ENCODE data around the gene FGF3. TPM values are rescaled to one million over a fixed set of nuclear protein-coding genes. Genes with fewer than 3 reads are reported as not detected.

Gene FGF3
- not detected in 2 replicates for total RNA-seq

DNA sequence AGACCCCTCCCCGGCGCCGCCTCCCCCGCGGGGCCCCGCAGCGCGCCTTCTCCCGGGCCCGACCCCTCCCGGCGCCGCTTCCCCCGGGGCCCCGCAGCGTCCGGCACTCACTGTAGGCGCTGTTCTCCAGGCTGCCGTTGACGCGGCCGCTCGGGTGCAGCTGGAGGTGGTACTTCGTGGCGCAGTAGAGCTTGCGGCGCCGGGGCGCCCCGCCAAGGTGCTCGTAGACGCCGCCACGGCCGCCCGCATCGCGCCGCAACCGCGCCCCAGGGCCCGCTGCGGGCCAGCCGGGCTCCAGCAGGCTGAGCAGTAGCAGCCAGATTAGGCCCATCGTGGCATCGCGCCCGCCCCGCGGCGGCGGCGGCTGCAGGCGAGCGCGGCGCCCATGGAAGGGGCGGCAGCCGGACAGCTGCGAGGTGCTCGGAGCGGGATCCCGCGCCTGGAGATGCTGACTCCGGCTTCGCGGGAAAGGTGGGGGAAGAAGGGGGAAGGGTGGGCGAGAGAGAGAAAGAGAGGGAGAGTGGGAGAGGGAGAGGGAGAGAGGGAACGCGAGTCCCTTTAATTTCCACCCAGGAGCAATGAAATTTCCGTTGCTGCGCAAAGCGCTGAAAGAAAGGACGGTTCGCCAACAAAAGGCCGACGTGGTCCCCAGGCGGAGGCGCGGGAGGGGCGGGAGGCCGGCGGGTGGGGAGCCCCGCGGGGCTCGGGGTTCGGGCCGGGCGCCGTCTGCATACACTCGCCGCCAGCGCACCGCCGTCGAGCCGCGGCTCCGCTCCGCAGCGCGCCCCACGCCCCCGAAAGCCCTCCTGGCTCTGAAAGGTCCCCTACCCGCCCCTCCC lies at the start of gene FGF3:
Gene FGF3 (minus strand): TSS at position 814 of the 839 bp plus-strand sequence. CDS start 483 bp downstream, at position 331.
- DNase-seq (ENCODE audit: low spot score), result no peak
- Mint-ChIP-seq H3K4me3 (no peak within 1 kb of the TSS), H3K27me3 (ENCODE audit: insufficient read depth) (peaks cover 24% of the 10 kb centered on the region), H3K4me1 (ENCODE audit: low read depth) (no peaks in the 10 kb centered on the region), H3K27ac (no peak within 1 kb of the TSS), H3K36me3 (ENCODE audit: low read depth) (no peaks in the 10 kb centered on the region), H3K9me3 (no peaks in the 10 kb centered on the region)
- intact Hi-C loops (cut with micrococcal nuclease), result no loop called here

DNA sequence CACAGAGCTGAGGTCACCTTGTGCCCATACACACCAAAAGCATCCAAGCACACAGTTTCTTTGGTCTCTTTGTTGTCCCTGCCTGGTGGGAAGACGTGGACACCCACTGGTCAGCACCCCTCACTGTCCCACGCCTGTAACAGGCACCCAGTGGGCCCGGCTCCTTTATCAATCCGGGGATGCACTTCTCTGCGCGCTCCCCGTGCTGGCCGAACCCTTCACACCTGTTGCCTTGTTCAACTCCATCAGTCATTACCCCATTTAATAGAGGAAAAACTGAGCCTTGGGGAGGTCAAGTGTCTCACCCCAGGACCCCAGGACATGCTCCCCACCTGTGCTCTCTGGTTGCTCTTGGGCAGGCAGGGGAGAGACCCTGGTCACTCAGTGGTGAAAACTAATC lies 49.7 kb upstream of the FGF3 start:
- Mint-ChIP-seq H3K9me3 (no peaks in the 10 kb centered on the region), H3K4me3 (no peak overlapping the region), H3K4me1 (ENCODE audit: low read depth) (no peaks in the 10 kb centered on the region), H3K27me3 (ENCODE audit: insufficient read depth) (peaks cover 6% of the 10 kb centered on the region), H3K36me3 (ENCODE audit: low read depth) (no peaks in the 10 kb centered on the region), H3K27ac (no peak overlapping the region)
- DNase-seq (ENCODE audit: low spot score), result no peak
- intact Hi-C loops (cut with micrococcal nuclease), result no loop called here

DNA sequence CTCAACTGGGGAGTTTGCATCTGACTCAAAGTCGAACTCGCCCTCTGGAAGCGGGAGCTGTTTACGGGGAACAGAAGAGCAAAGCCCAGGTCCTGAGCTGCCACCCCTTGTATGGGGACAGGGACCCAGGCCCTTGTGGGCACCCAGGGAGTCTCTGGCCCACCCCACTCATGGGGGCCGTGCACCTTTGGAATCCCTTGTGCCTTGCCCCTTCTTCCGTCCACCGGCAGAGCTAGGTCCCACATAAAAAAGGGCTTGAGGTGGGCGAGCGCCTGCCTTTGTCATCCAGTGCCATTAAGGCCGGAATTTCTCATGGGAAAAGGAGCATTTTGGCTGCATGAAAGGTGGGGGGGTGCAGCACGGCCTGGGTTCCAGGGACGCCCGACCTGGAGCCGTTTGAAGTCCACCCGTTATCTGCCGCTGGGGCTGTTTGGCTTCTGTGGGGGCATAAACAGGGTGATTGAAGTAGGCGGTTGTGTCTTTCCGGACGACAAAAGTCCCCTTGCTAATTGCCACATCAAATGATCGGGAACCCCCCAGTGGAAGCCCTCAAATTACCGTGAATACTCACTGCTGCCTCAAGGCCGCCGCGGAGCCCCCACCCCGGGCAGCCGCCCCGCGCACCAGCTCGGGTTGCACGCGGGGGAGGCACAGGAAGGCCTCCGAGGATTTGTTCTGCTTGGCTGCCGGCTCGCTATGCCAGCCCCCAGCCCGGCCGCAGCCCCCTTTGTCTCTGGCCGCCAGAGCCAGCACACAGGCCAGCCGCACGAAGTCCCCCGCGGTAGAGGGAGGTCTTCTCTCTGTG lies 49.0 kb upstream of the FGF3 start:
- intact Hi-C loops (cut with micrococcal nuclease), result no loop called here
- H3K4me1 Mint-ChIP-seq (ENCODE audit: low read depth), result no peaks in the 10 kb centered on the region
- DNase-seq (ENCODE audit: low spot score), result no peak
- H3K27me3 Mint-ChIP-seq (ENCODE audit: insufficient read depth), result peaks cover 6% of the 10 kb centered on the region
- no peaks in the 10 kb centered on the region for H3K36me3 Mint-ChIP-seq (ENCODE audit: low read depth)
- H3K4me3 Mint-ChIP-seq, result no peak overlapping the region
- H3K27ac Mint-ChIP-seq, result no peak overlapping the region
- no peaks in the 10 kb centered on the region for H3K9me3 Mint-ChIP-seq

DNA sequence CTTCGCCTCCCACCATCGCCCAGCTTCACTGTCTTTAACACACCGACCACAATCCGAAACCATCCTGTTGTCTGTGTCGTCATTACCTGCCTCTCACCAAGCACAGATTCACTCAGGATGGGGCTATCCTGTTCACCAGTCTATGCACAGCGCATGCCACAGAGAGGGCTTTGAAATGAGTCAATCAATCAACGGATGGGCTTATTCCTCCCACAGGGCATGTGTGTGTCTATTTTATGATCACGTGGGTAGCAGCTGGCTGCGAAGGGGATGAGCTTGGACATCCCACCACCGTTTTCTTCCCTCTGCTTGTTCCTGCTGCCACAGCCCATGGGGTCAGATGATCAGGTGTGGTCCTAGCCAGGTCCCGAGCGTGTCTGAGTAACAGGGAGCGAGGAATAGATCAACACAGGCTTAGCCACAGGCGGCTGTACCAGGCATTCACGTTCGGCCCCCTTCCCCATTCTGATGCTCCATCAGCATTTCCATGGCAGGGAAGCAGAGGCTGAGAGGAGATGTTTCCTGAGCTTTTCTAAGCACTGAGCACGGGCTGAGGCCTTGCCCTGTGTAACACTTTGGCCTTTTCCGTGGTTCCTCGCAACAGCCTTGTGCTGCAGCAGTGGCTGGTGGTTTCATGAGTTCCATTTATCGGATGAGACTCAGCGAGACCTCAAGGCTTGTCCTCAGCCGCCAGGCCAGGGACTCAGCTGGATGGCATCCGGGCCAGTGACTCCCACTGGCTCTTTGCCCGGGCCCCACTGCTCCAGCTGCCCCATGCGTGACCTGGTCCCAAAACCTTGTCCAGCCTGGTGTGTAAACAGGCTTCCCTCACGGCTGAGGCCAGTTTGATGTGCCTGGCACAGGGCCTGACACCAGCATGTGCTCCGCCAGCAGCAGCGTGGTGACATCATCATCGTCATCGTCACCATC lies 48.1 kb upstream of the FGF3 start:
- Mint-ChIP-seq H3K9me3 (no peaks in the 10 kb centered on the region), H3K27me3 (ENCODE audit: insufficient read depth) (peaks cover 6% of the 10 kb centered on the region), H3K4me1 (ENCODE audit: low read depth) (no peaks in the 10 kb centered on the region), H3K27ac (no peak overlapping the region), H3K36me3 (ENCODE audit: low read depth) (no peaks in the 10 kb centered on the region), H3K4me3 (no peak overlapping the region)
- no peak for DNase-seq (ENCODE audit: low spot score)
- intact Hi-C loops (cut with micrococcal nuclease), result no loop called here

DNA sequence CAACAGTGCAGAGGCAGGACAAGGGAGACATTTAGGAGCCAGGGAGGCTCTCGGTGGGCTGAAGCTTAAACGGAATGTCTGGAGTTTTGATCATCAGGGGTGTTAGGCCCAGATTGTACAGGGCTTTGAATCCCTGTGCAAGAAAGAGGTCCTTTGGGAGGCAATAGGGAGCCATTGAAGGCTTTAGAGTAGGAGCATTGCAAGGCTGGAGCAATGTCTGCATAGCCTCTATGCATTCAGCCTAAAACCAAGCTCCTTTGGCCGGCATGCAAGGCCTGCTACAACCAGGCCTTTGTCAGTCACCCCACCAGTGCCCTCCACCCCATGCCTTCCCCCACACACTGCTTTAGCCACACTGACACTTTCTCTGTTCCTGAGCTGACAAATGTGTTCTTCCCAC lies 47.4 kb upstream of the FGF3 start:
- DNase-seq (ENCODE audit: low spot score), result no peak
- intact Hi-C loops (cut with micrococcal nuclease), result no loop called here
- Mint-ChIP-seq H3K27ac (no peak overlapping the region), H3K36me3 (ENCODE audit: low read depth) (no peaks in the 10 kb centered on the region), H3K27me3 (ENCODE audit: insufficient read depth) (peaks cover 7% of the 10 kb centered on the region), H3K4me1 (ENCODE audit: low read depth) (no peaks in the 10 kb centered on the region), H3K9me3 (no peaks in the 10 kb centered on the region), H3K4me3 (no peak overlapping the region)

DNA sequence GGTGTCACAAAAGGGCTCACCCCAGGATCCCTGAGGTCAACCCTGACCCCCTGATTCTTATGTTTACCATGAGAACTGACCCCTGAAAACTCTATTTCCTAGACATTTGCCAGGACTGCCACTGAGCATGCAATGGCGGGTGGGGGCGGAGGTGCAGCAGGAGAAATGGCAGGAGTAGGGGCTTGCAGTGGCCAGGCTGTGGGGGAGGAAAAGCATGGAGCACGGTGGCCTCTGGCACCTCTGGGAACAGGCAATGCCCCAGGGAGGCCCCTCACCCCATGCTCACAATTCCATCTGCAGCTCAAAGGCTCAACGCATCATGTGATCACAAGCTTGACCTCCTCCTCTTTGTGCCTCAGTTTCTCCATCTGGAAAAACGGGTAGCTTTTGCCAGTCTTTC lies 46.5 kb upstream of the FGF3 start:
- no peak overlapping the region for H3K4me3 Mint-ChIP-seq
- no peaks in the 10 kb centered on the region for H3K9me3 Mint-ChIP-seq
- DNase-seq (ENCODE audit: low spot score), result no peak
- peaks cover 8% of the 10 kb centered on the region for H3K27me3 Mint-ChIP-seq (ENCODE audit: insufficient read depth)
- no peak overlapping the region for H3K27ac Mint-ChIP-seq
- H3K4me1 Mint-ChIP-seq (ENCODE audit: low read depth), result no peaks in the 10 kb centered on the region
- no peaks in the 10 kb centered on the region for H3K36me3 Mint-ChIP-seq (ENCODE audit: low read depth)
- intact Hi-C loops (cut with micrococcal nuclease), result no loop called here

DNA sequence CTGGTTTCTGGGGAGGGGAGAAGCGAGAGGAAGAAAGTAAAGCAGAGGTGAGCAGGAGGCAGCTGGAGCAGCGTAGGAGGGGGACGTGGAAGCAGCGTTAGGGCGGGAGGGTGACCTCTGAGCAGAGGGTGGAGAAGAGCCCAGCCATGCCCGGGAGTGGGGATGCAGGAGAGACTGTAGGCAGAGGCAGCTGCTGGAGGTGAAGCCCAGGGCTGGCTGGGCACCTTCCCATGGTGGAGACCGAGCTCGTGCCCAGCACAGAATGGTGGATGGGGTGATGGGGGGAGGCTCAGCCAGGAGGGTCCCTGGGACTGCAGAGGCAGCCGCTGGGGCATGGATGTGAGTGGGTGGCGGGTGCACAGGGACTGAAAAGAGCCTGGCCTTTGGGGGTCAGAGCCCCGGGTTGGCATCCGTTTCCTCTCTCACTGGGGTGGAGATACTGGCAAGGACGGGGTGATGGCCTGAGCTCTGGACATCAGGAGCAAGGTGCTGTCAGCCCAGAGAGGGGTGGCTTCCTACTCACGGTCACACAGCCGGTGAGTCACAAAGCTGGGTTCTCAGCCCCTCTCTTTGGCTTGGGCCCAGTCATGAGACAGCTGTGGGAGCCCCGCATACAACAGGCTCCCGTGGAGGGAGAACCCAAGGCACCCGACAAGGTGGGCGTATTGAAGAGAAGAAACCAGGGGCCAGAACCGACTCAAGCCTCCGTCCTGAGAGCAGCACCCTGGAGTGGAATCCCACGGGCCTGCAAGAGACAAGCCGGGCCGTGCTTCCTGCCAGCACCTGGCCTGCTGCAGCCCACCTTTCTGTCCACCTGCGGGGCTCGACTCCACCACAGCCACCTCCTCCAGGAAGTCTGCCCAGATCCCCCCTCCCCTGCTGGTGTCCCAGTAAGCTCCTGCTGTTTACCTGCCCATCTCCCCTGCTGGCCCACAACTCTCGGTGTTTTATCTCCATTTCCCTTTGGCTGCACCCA lies 45.8 kb upstream of the FGF3 start:
- no peak for DNase-seq (ENCODE audit: low spot score)
- H3K4me3 Mint-ChIP-seq, result no peak overlapping the region
- intact Hi-C loops (cut with micrococcal nuclease), result no loop called here
- no peaks in the 10 kb centered on the region for H3K9me3 Mint-ChIP-seq
- H3K4me1 Mint-ChIP-seq (ENCODE audit: low read depth), result no peaks in the 10 kb centered on the region
- H3K27ac Mint-ChIP-seq, result no peak overlapping the region
- H3K36me3 Mint-ChIP-seq (ENCODE audit: low read depth), result no peaks in the 10 kb centered on the region
- H3K27me3 Mint-ChIP-seq (ENCODE audit: insufficient read depth), result peaks cover 8% of the 10 kb centered on the region

DNA sequence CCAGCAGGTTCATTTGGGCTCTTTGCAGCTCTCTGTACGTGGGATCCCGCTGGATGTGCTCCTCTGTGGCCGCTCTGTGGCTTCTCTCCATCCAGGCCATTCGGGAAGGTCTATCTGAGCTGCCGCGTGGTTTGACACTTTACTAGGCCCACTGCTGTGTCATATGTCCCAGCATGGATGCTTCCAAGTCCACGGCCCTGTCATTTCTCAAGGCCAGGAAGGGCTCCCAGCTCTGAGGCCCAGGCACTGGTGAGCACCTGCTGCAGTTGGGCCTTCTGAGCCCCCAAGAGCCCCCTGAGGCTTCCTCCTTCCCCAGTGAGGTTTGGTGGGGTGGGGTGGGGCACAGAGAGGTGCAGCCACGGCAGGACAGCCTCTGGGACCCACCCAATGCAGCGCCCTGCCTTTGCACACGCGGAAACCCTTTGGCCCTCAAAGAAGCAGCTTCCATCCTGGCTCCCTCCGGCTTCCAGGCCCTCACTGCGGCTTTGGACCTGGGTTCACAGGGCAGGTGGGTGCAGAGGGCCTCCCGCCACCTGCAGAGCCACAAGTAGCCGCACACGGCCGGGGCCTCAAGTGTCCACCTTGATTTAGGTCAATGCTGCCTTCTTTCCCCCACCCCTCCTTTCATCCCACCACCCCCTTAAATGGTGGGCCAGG lies 44.5 kb upstream of the FGF3 start:
- H3K4me1 Mint-ChIP-seq (ENCODE audit: low read depth), result no peaks in the 10 kb centered on the region
- intact Hi-C loops (cut with micrococcal nuclease), result no loop called here
- no peaks in the 10 kb centered on the region for H3K36me3 Mint-ChIP-seq (ENCODE audit: low read depth)
- no peak overlapping the region for H3K27ac Mint-ChIP-seq
- H3K4me3 Mint-ChIP-seq, result no peak overlapping the region
- DNase-seq (ENCODE audit: low spot score), result no peak
- peaks cover 9% of the 10 kb centered on the region for H3K27me3 Mint-ChIP-seq (ENCODE audit: insufficient read depth)
- no peaks in the 10 kb centered on the region for H3K9me3 Mint-ChIP-seq

DNA sequence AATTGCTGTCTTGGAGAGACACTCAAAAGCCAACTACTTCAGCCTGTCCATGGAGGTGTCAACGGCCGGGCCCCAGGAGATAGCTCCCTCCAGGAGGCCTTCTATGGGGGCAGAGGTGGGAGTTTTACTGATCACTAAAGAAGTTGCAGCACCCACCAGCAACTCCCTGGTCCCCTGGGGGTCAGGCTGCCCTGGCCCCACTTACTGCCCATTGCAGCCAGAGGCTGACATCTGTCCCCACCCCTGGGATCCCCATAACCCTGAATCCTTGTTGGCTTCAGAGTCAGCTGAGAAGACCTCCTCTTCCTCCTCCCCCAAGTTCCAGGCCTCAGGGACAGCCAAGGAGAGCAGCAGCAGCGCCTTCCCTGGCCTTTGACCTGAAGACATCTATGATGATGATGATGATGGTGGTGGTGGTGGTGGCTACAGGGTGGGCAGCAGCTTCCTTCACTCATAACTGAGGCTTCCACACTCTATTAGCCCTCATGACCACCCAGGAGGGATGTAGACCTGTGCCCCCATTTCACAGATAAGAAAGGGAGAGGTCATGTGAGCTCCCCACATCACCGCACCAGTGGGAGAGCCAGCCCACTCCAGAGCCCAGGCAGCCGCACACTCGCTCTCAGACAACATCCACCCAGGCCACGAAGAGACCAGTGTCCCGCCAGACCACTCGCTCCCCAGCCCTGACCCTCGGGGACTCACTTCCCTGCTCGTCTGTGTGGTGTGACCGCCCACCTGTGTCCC lies 43.8 kb upstream of the FGF3 start:
- Mint-ChIP-seq H3K36me3 (ENCODE audit: low read depth) (no peaks in the 10 kb centered on the region), H3K9me3 (no peaks in the 10 kb centered on the region), H3K4me1 (ENCODE audit: low read depth) (no peaks in the 10 kb centered on the region), H3K27ac (no peak overlapping the region), H3K27me3 (ENCODE audit: insufficient read depth) (peaks cover 9% of the 10 kb centered on the region), H3K4me3 (no peak overlapping the region)
- intact Hi-C loops (cut with micrococcal nuclease), result no loop called here
- no peak for DNase-seq (ENCODE audit: low spot score)

DNA sequence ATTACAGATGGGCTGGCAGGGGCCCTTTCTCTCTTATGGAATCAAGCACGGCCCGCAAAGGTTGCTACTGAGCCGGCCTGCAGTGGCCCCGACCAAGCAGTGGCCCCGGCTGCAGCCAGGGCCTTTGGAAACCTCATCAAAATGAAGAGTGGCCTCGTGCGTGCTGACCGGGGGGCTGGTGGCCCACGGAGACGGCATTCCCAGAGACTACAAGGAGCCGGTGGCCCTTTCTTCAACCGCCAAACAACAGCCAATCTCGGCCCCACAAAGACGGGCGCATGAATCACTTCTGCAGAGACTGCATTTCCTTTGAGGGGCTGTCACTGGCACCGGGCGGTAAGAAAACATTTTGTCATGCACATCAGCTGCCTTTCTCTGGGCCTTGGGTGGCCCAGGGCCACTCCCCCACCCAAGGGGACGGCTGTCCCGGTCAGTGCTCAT lies 43.1 kb upstream of the FGF3 start:
- intact Hi-C loops (cut with micrococcal nuclease), result no loop called here
- Mint-ChIP-seq H3K36me3 (ENCODE audit: low read depth) (no peaks in the 10 kb centered on the region), H3K27me3 (ENCODE audit: insufficient read depth) (peaks cover 9% of the 10 kb centered on the region), H3K27ac (no peak overlapping the region), H3K4me3 (no peak overlapping the region), H3K9me3 (no peaks in the 10 kb centered on the region), H3K4me1 (ENCODE audit: low read depth) (no peaks in the 10 kb centered on the region)
- no peak for DNase-seq (ENCODE audit: low spot score)

DNA sequence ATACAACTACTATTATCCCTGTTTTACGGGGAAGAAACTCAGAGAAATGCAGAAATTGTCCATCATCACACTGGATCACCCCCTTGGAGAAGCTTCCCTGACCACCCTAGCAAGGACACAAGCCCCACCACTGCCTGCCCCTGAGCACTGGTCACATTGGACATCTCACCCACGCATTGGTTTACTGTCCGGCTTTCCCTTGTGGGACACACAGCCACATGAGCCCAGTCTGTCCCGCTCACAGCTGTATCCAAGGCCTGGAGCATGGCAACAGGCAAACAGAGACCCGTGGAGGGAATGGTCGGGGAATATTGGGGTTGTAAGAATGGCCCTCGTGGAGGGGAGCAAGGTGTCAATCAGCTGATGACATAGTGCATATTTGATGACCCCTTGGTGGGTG lies 42.7 kb upstream of the FGF3 start:
- H3K27ac Mint-ChIP-seq, result no peak overlapping the region
- intact Hi-C loops (cut with micrococcal nuclease), result no loop called here
- no peak overlapping the region for H3K4me3 Mint-ChIP-seq
- no peaks in the 10 kb centered on the region for H3K9me3 Mint-ChIP-seq
- DNase-seq (ENCODE audit: low spot score), result no peak
- no peaks in the 10 kb centered on the region for H3K4me1 Mint-ChIP-seq (ENCODE audit: low read depth)
- peaks cover 11% of the 10 kb centered on the region for H3K27me3 Mint-ChIP-seq (ENCODE audit: insufficient read depth)
- H3K36me3 Mint-ChIP-seq (ENCODE audit: low read depth), result no peaks in the 10 kb centered on the region

All from activated T-helper 1 cell treated with anti-CD3 and anti-CD28 coated beads, Interleukin-12 subunit alpha, Interleukin-12 subunit beta, Interleukin-2, Interleukin-4 antibody, amounts not matched to agents 30 ng/mL and 10 ng/mL and 1 ng/mL, durations not matched to agents 14 hours and 24 hours and 36 hours (primary cell).